LNCAP (cell line): ENCODE data around the gene DLGAP4.

Experiments
- CTCF ChIP-seq: fragments of 450-650 bp; IDR thresholded peaks from 2 replicates; pipeline ENCODE4 v1.5.1; 2017; ENCODE audit warnings: mild to moderate bottlenecking

The DLGAP4 gene

GRCh38 chr20:36480456-36481048, 174.4 kb downstream of the DLGAP4 start:
- no peak for TF ChIP-seq CTCF

GRCh38 chr20:36481380-36482043, 175.4 kb downstream of the DLGAP4 start:
- TF ChIP-seq CTCF: no peak

GRCh38 chr20:36482044-36482473, 175.9 kb downstream of the DLGAP4 start:
- no peak for TF ChIP-seq CTCF

- no peak for TF ChIP-seq CTCF
Measured at GRCh38 chr20:36483209-36483918, 177.2 kb downstream of the DLGAP4 start.

GRCh38 chr20:36483919-36484808, 178.0 kb downstream of the DLGAP4 start:
- no peak for TF ChIP-seq CTCF

GRCh38 chr20:36485286-36485685, 179.1 kb downstream of the DLGAP4 start:
- no peak for TF ChIP-seq CTCF

GRCh38 chr20:36487069-36487468, 180.9 kb downstream of the DLGAP4 start:
- no peak for TF ChIP-seq CTCF
